K562 (cell line): ENCODE measurements around the gene PCBP2. TPM values are rescaled to one million over a fixed set of nuclear protein-coding genes. Genes with fewer than 3 reads are reported as not detected.

Source experiments
- ATAC-seq: fragments of 200-7000 bp; cut with Tn5 transposase; 3 replicates; pipeline ENCODE4 v1.9.1; 2020; ENCODE audit warnings: moderate library complexity
- BruUV-seq: library from RNA; stranded (reverse); fragments of 400-500 nt; replicated peaks from 2 replicates; lab custom pipeline; 2021; lab: Mats Ljungman, UMichigan
- CTCF ChIA-PET: fragments of 300-600 bp; formaldehyde crosslinking; extraction: SDS; loops from one replicate; lab custom pipeline; 2021; ENCODE audit warnings: low intra/inter-chr PET ratio; lab: Yijun Ruan, JAX
- POLR2A ChIA-PET: fragments of 300-600, 350-650 bp; sonication (Branson Sonifier 250); formaldehyde crosslinking; extraction: SDS; loops from one replicate; lab custom pipeline; 2021; ENCODE audit warnings: antibody characterized with exemption, inconsistent platforms; lab: Yijun Ruan, JAX
- DNase-seq, 4 experiments: peaks; one replicate each; pipeline versions ENCODE4 v3.0.0 to v3.0.0-alpha.2; 2011 to 2018; ENCODE audit warnings: low spot score in 3 of 4, mixed read lengths in 3 of 4; ENCODE audit errors: extremely low read depth in 1 of 4
- FAIRE-seq: peaks from 2 replicates; lab custom pipeline; 2011; peaks lifted over from hg19 to GRCh38; lab: Jason Lieb, UNC
- H2AFZ ChIP-seq: 2 replicates; pipeline ENCODE4 v1.6.0; 2011; ENCODE audit warnings: low read depth, low read length, control low read depth, inconsistent platforms
- H3K27ac ChIP-seq: fragments of 200-600 bp; 3 replicates; pipeline ENCODE4 v1.8.0; 2011; ENCODE audit warnings: low read depth, mild to moderate bottlenecking, control low read depth, inconsistent platforms, low read length, moderate library complexity, mixed read lengths; ENCODE audit errors: extremely low read depth
- H3K27me3 ChIP-seq, 2 experiments: fragments of 300-600 bp in 1 of 2; 2 replicates in 1 of 2; 3 replicates in 1 of 2; pipeline versions ENCODE4 v1.6.0 to v1.8.0; 2011; ENCODE audit warnings: inconsistent platforms in 2 of 2, low read length in 2 of 2, mild to moderate bottlenecking in 1 of 2, mixed read lengths in 1 of 2, moderate library complexity in 1 of 2; ENCODE audit not compliant: control insufficient read depth in 2 of 2, insufficient read depth in 2 of 2
- H3K36me3 ChIP-seq: fragments of 300-600 bp; 3 replicates; pipeline ENCODE4 v1.8.0; 2011; ENCODE audit warnings: mild to moderate bottlenecking, low read length, inconsistent platforms; ENCODE audit not compliant: control insufficient read depth, insufficient read depth
- H3K4me1 ChIP-seq, 2 experiments: fragments of 200-600 bp in 1 of 2; replicated peaks in 1 of 2; 2 replicates in 1 of 2; 3 replicates in 1 of 2; pipeline versions ENCODE4 v1.5.1 to v1.8.0; 2011; ENCODE audit warnings: inconsistent platforms in 2 of 2, low read length in 2 of 2, mild to moderate bottlenecking in 1 of 2, mixed read lengths in 1 of 2, moderate library complexity in 1 of 2; ENCODE audit not compliant: control insufficient read depth in 2 of 2, insufficient read depth in 2 of 2
- H3K4me2 ChIP-seq: 2 replicates; pipeline ENCODE4 v1.6.1; 2011; ENCODE audit warnings: low read length, control low read depth, inconsistent platforms, mixed read lengths; ENCODE audit not compliant: insufficient read depth
- H3K4me3 ChIP-seq: fragments of 200-600 bp; sonication (generic), shearing (Covaris generic); 2 replicates; pipeline ENCODE4 v1.5.1; 2016; ENCODE audit warnings: control low read depth, inconsistent platforms
- H3K79me2 ChIP-seq: fragments of 200-600 bp; 3 replicates; pipeline ENCODE4 v1.8.0; 2011; ENCODE audit warnings: low read length, inconsistent platforms; ENCODE audit not compliant: control insufficient read depth, insufficient read depth
- H3K9ac ChIP-seq, 2 experiments: 2 replicates each; pipeline versions ENCODE4 v1.6.0 to v1.6.1; 2011; ENCODE audit warnings: low read depth in 2 of 2, low read length in 2 of 2, control low read depth in 1 of 2, inconsistent platforms in 1 of 2, mild to moderate bottlenecking in 1 of 2, mixed read lengths in 1 of 2; ENCODE audit not compliant: insufficient read depth in 1 of 2
- H3K9me1 ChIP-seq: one replicate; pipeline ENCODE4 v1.6.0; 2011; ENCODE audit warnings: inconsistent platforms, mild to moderate bottlenecking, low read length, moderate library complexity; ENCODE audit not compliant: control insufficient read depth, insufficient read depth
- H3K9me3 ChIP-seq: replicated peaks from 2 replicates; pipeline ENCODE4 v1.5.1; 2011; ENCODE audit warnings: low read depth, low read length, inconsistent platforms; ENCODE audit not compliant: control insufficient read depth, insufficient read depth
- H4K20me1 ChIP-seq: replicated peaks from 2 replicates; pipeline ENCODE4 v1.6.1; 2011; ENCODE audit warnings: low read length, inconsistent platforms, mixed read lengths; ENCODE audit not compliant: control insufficient read depth, insufficient read depth
- POLR2A ChIP-seq: fragments of 450-650 bp; conservative IDR thresholded peaks from 2 replicates; pipeline ENCODE4 v1.6.1; 2016
- POLR2AphosphoS5 ChIP-seq: IDR thresholded peaks from 2 replicates; pipeline ENCODE4 v1.6.1; 2011; ENCODE audit warnings: mild to moderate bottlenecking, low read depth, low read length, moderate library complexity; ENCODE audit not compliant: control insufficient read depth, insufficient read depth
- WGBS: fragments of 100-300 bp; shearing (Covaris generic); methylation state at CpG from one replicate; pipeline ENCODE4 v1.1.6; 2016; ENCODE audit warnings: low coverage, mixed read lengths; ENCODE audit not compliant: insufficient coverage; ENCODE audit errors: missing lambda C conversion rate; 5-methylcytosine and 5-hydroxymethylcytosine counted together
- in situ Hi-C: fragments of 300-500 bp; cut with MboI; formaldehyde crosslinking; loops from 4 replicates; pipeline ENCODE4 v1.15.0; 2018; ENCODE audit warnings: inconsistent platforms, mixed read lengths
- intact Hi-C: fragments of 100-400 bp; cut with micrococcal nuclease; formaldehyde crosslinking; loops from 2 replicates; pipeline ENCODE4 v1.14.2; 2022
- polyA plus RNA-seq, 8 experiments: library from polyadenylated mRNA; depleted of rRNA in 4 of 8; stranded (reverse) in 5 of 8; unstranded in 3 of 8; fragments of >200 nt; fragmentation: Nextera tagmentation in 2 of 8; fragmentation: Illumina TruSeq in 1 of 8; extraction: Ambion mirVana in 2 of 8; extraction: Trizol in 1 of 8; gene quantifications; 2 replicates each; pipeline versions ENCODE4 v1.2.1 to v1.2.3, GENCODE V29; 2011 to 2014; ENCODE audit warnings: inconsistent platforms in 1 of 8, missing spikeins in 1 of 8
- total RNA-seq, 7 experiments: library from RNA; depleted of rRNA in 6 of 7; stranded (reverse); fragments of >200 nt in 6 of 7; fragmentation: Illumina TruSeq in 2 of 7; extraction: Trizol in 2 of 7; gene quantifications; 2 replicates each; pipeline versions ENCODE4 v1.2.1 to v1.2.3, GENCODE V29; 2011 to 2021; ENCODE audit warnings: low replicate concordance in 1 of 7
- TF ChIP-seq, protein P1 (sequence below): conservative IDR thresholded peaks from 2 replicates; pipeline ENCODE4 v1.6.1; 2011; ENCODE audit warnings: low read depth, mild to moderate bottlenecking, low read length; ENCODE audit not compliant: control insufficient read depth

Gene PCBP2
- total and polyA plus RNA-seq, 9 of the 15 experiments (the other 6 are each of a cell fraction or from before 2014, with no cell fraction given): 137 to 831 (median 328) TPM

DNA sequence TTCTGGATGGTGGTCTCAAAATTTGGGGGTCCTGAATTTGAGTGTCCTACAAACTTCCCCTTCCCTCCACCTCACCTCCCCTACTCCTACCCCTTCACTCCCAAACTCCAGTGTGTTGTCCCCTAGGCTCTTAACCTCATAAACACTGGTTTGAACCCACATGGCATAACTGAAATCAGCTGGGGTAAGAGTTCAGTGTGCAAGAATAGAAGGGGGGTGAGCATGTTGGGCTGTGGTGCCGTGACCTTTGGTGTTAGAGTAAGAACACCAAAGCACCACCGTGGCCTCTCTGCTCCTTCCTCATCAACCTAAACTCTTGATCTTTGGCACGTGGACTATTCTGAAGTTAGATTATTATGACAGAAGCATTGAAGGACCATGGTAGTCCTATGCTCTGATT is 11.0 kb downstream of the PCBP2 start:
- no peaks in the 10 kb centered on the region for H3K27me3 ChIP-seq
- ChIA-PET POLR2A (interaction anchor here (0.7 to 8.8 kb wide), 3 partner anchors 12 to 166 kb away, joined by 3 to 87 read pairs (median 6); partner anchors contain the start of gene PRR13), CTCF (no interaction called here)
- H3K9ac ChIP-seq: no peak overlapping the region
- no peak overlapping the region for H3K27ac ChIP-seq
- H4K20me1 ChIP-seq: peaks cover 27% of the 10 kb centered on the region
- BruUV-seq: no TSS peak
- H3K4me1 ChIP-seq: peaks cover 0 to 3% of the 10 kb centered on the region in 2 experiments; a peak in 1 of 5 replicates
- H3K4me2 ChIP-seq: no peak overlapping the region
- peaks cover 100% of the 10 kb centered on the region for H3K36me3 ChIP-seq
- intact Hi-C loops (no loop called here), in situ Hi-C loops (no loop called here)
- H3K4me3 ChIP-seq: no peak overlapping the region
- H3K9me1 ChIP-seq: no peaks in the 10 kb centered on the region
- TF ChIP-seq, protein P1, sequence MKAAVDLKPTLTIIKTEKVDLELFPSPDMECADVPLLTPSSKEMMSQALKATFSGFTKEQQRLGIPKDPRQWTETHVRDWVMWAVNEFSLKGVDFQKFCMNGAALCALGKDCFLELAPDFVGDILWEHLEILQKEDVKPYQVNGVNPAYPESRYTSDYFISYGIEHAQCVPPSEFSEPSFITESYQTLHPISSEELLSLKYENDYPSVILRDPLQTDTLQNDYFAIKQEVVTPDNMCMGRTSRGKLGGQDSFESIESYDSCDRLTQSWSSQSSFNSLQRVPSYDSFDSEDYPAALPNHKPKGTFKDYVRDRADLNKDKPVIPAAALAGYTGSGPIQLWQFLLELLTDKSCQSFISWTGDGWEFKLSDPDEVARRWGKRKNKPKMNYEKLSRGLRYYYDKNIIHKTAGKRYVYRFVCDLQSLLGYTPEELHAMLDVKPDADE: no peak
- TF ChIP-seq POLR2AphosphoS5 (0 out of 2 replicates have a peak, but pooled peaks have one; percentile 40), POLR2A (0 out of 2 replicates have a peak, but pooled peaks have one; percentile 28)
- peaks cover 97% of the 10 kb centered on the region for H3K79me2 ChIP-seq
- H3K9me3 ChIP-seq: no peaks in the 10 kb centered on the region
- no peak overlapping the region for H2AFZ ChIP-seq
- FAIRE-seq (peak; percentile 23), DNase-seq (no peak), ATAC-seq (no peak)
- WGBS: 77% methylated on average over 3 of the region's 3 CpGs
